ENCODE measurements around the gene POLDIP2.

Gene POLDIP2

DNA sequence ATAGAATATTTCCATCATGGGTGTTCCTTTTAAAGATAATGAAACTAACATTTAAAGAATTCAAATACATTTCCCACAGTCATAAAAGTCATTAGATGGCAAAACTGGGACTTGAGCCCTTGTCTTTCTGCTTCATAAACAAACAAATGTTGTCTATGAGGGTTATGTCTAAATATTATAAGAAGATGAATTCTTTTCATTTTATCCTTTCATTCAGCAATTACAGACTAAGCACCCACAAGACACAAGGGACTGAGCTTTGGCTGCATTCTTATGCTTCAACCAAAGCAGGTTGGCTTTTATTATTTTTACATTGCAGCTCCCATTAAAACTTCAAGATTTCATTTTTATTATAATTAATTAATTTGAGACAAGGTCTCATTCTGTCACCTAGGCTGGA, 29.1 kb upstream of the POLDIP2 start:
- TF ChIP-seq TAF1 (IDR thresholded peaks at IDR 0.05; ENCODE audit: borderline replicate concordance, low read depth, low read length), result no peak
- FAIRE-seq, result no peak
- no peak for DNase-seq (ENCODE audit: insufficient read length)

GRCh38 chr17:28385406-28385805, 28.1 kb upstream of the POLDIP2 start:
- TF ChIP-seq POLR2AphosphoS5 (IDR thresholded peaks at IDR 0.05; ENCODE audit: low read depth, low read length), result no peak
- no peak for TF ChIP-seq POLR2A (IDR thresholded peaks at IDR 0.05; ENCODE audit: low read depth, low read length)
- TF ChIP-seq TAF1 (IDR thresholded peaks at IDR 0.05; ENCODE audit: borderline replicate concordance, low read depth, low read length), result no peak

DNA sequence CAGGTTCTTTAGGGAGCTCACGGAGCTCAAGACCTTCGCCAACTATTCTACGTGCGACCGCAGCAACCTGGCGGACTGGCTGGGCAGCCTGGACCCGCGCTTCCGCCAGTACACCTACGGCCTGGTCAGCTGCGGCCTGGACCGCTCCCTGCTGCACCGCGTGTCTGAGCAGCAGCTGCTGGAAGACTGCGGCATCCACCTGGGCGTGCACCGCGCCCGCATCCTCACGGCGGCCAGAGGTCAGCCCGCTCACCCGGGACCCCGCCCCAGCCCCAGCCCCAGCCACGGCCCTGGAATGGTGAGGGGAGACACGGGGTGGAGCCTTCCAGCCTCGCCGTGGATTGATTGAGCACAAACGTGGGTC, 27.7 kb upstream of the POLDIP2 start:
- no peak for DNase-seq (ENCODE audit: insufficient read length)
- FAIRE-seq, result no peak
- TF ChIP-seq POLR2AphosphoS5 (IDR thresholded peaks at IDR 0.05; ENCODE audit: low read depth, low read length) (no peak), POLR2A (IDR thresholded peaks at IDR 0.05; ENCODE audit: low read depth, low read length) (no peak), TAF1 (IDR thresholded peaks at IDR 0.05; ENCODE audit: borderline replicate concordance, low read depth, low read length) (no peak)

More at GRCh38 chr17:28385406-28385805, 28.1 kb upstream of the POLDIP2 start:
- no peak for FAIRE-seq
- DNase-seq (ENCODE audit: insufficient read length), result no peak

DNA sequence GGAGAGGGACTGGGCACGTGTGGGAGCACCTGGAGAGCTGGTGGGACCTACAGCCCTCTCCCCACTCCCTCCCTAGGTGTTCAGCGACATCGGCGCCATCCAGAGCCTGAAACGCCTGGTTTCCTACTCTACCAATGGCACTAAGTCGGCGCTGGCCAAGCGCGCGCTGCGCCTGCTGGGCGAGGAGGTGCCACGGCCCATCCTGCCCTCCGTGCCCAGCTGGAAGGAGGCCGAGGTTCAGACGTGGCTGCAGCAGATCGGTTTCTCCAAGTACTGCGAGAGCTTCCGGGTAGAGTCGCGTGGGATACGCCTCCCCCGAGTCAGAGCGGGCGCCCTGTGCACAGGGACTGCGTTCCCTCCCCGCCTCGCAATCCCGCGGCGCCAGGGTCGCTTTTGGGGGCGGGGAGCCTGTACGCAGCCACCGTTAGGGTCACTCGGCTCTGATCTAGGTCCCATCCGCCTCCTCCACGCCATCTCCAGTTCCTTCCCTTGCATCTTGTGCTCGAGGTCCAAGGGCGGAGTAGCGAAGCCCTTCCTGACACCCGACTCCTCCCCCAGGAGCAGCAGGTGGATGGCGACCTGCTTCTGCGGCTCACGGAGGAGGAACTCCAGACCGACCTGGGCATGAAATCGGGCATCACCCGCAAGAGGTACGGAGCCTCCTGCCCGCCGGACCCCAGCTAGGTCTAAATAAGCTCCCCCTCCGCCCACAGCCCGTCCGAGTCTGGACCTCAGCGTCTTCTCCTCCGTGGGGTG, 27.1 kb upstream of the POLDIP2 start:
- no peak; the same call in 1 of the 2 replicates for TF ChIP-seq POLR2AphosphoS5 (IDR thresholded peaks at IDR 0.05; ENCODE audit: low read depth, low read length)
- no peak for TF ChIP-seq TAF1 (IDR thresholded peaks at IDR 0.05; ENCODE audit: borderline replicate concordance, low read depth, low read length)
- TF ChIP-seq POLR2A (IDR thresholded peaks at IDR 0.05; ENCODE audit: low read depth, low read length), result peak; percentile 56; the same call in 1 of the 2 replicates
- FAIRE-seq (peak; percentile 91), DNase-seq (ENCODE audit: insufficient read length) (peak; percentile 48)

DNA sequence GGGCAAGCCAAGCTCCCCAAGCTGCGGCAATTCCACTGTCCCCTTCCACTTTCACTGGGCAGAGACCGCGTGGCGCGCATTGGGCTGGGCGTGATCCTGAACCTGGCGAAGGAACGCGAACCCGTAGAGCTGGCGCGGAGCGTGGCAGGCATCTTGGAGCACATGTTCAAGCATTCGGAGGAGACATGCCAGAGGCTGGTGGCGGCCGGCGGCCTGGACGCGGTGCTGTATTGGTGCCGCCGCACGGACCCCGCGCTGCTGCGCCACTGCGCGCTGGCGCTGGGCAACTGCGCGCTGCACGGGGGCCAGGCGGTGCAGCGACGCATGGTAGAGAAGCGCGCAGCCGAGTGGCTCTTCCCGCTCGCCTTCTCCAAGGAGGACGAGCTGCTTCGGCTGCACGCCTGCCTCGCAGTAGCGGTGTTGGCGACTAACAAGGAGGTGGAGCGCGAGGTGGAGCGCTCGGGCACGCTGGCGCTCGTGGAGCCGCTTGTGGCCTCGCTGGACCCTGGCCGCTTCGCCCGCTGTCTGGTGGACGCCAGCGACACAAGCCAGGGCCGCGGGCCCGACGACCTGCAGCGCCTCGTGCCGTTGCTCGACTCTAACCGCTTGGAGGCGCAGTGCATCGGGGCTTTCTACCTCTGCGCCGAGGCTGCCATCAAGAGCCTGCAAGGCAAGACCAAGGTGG, 24.0 kb upstream of the POLDIP2 start:
- FAIRE-seq, result no peak
- TF ChIP-seq POLR2A (IDR thresholded peaks at IDR 0.05; ENCODE audit: low read depth, low read length) (no peak), POLR2AphosphoS5 (IDR thresholded peaks at IDR 0.05; ENCODE audit: low read depth, low read length) (no peak), TAF1 (IDR thresholded peaks at IDR 0.05; ENCODE audit: borderline replicate concordance, low read depth, low read length) (no peak)
- DNase-seq (ENCODE audit: insufficient read length), result no peak

GRCh38 chr17:28379814-28380801, 22.8 kb upstream of the POLDIP2 start:
- FAIRE-seq (no peak), DNase-seq (ENCODE audit: insufficient read length) (no peak)
- TF ChIP-seq POLR2AphosphoS5 (IDR thresholded peaks at IDR 0.05; ENCODE audit: low read depth, low read length) (no peak), POLR2A (IDR thresholded peaks at IDR 0.05; ENCODE audit: low read depth, low read length) (no peak), TAF1 (IDR thresholded peaks at IDR 0.05; ENCODE audit: borderline replicate concordance, low read depth, low read length) (no peak)

- no peak for FAIRE-seq
- TF ChIP-seq TAF1 (IDR thresholded peaks at IDR 0.05; ENCODE audit: borderline replicate concordance, low read depth, low read length) (no peak), POLR2A (IDR thresholded peaks at IDR 0.05; ENCODE audit: low read depth, low read length) (no peak), POLR2AphosphoS5 (IDR thresholded peaks at IDR 0.05; ENCODE audit: low read depth, low read length) (no peak)
- DNase-seq (ENCODE audit: insufficient read length), result no peak
Observed at GRCh38 chr17:28372945-28373274, 15.6 kb upstream of the POLDIP2 start.

- TF ChIP-seq POLR2AphosphoS5 (IDR thresholded peaks at IDR 0.05; ENCODE audit: low read depth, low read length), result no peak
- TF ChIP-seq TAF1 (IDR thresholded peaks at IDR 0.05; ENCODE audit: borderline replicate concordance, low read depth, low read length), result no peak
- no peak for TF ChIP-seq POLR2A (IDR thresholded peaks at IDR 0.05; ENCODE audit: low read depth, low read length)
- FAIRE-seq, result no peak
- DNase-seq (ENCODE audit: insufficient read length), result peak; percentile 54
Observed at GRCh38 chr17:28372203-28372944, 15.0 kb upstream of the POLDIP2 start.

DNA sequence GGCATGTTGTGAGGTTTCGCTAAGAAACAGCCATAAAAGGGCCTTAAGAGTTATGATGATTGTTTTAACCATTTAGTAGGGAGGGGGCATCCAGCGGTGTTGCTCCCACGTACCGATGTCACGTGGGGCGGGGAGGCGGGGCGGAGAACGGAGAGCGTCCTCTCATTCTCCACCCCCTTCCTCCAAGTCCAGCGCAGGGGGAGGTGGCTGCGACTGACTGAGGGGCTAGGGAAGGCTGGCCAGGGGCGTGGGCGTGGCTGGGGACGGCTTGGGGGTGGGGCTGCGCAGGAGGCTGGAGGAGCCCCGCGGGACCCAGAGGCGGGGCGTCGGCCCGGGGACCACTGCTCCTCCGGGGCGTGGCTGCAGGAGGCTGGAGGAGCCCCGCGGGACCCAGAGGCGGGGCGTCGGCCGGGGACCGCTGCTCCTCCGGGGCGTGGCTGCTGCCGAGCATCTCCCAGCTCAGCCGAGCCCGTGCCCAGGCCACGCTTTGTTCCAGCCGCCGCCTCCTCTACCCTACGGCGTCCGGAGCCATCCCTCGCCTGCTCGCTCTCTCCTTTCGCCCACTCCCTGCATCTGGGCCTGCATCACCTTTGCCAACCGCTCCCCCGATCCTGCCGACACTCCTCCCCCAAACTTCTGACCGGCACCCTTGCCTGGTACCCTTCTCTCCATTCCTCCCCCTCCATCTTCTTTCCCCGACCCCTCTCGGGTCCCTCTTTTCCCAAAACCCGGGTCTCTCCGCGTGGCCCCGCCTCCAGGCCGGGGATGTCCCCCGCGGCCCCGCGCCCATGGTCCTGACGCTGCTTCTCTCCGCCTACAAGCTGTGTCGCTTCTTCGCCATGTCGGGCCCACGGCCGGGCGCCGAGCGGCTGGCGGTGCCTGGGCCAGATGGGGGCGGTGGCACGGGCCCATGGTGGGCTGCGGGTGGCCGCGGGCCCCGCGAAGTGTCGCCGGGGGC, 14.2 kb upstream of the POLDIP2 start, which contains the start of gene SARM1:
Gene SARM1, plus strand, starts transcription at position 450 of the 958 bp plus-strand sequence. Its CDS starts 339 bp downstream, at position 789.
- FAIRE-seq, result peak; percentile 98
- TF ChIP-seq POLR2A (IDR thresholded peaks at IDR 0.05; ENCODE audit: low read depth, low read length) (peak; percentile 53; the same call in 1 of the 2 replicates), TAF1 (IDR thresholded peaks at IDR 0.05; ENCODE audit: borderline replicate concordance, low read depth, low read length) (no peak)

GRCh38 chr17:28370744-28371103, 13.4 kb upstream of the POLDIP2 start:
- no peak for FAIRE-seq
- no peak for DNase-seq (ENCODE audit: insufficient read length)
- TF ChIP-seq TAF1 (IDR thresholded peaks at IDR 0.05; ENCODE audit: borderline replicate concordance, low read depth, low read length) (no peak), POLR2AphosphoS5 (IDR thresholded peaks at IDR 0.05; ENCODE audit: low read depth, low read length) (no peak), POLR2A (IDR thresholded peaks at IDR 0.05; ENCODE audit: low read depth, low read length) (no peak)

More for the DNA sequence above, 14.2 kb upstream of the POLDIP2 start, which contains the start of gene SARM1:
- DNase-seq (ENCODE audit: insufficient read length), result peak; percentile 95
